DMS53 (cell line): ENCODE measurements around the gene TRAF5.
"Not testable (repeated sequence)": the region's sequence is repeated elsewhere in the genome, so short reads cannot be mapped to it uniquely, and the experiment has no call there.

ENCODE experiments used
- DNase-seq: peaks from one replicate; lab custom pipeline; 2025; lab: John Stamatoyannopoulos, UW

Gene TRAF5

DNA sequence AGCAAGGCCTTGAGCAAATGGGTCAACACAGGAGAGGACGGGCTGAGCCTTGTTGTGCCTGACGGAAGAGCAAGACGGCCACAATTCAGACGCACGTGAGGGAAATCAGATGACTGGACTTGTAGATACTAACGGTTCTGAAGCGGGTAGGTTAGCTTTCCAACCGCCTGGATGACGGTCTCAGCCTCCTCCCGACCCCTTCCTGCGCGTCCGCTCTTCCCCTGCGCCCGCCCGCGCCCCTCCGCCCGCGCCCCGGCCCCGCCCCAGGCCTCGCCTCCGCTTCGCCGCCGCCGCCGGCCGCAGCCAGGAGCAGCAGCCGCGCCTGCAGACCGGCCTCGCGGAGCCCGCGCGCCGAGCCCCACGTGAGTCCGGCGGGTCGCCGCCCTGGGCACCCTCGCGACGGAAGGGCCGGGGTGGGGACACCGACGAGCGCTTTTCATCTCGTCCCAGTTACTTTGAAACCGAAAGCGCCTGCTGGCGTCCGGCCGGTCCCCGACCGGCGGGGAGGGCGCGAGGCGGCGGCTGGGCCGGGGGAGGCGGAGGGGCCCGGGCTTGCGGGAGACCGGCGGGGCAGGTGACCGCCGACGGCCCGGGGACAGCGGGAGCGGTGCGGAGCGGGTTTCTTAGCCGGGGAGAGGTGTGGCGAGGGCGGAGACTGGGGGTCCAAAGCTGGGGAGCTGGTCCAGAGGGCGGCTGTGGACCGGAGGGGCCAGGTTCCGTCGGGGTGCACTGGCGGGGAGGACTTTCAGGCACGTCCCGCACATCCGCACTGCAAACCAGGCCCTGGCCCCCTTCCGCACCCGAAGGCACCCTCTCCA is at the start of gene TRAF5:
TSS of gene TRAF5 (plus strand) at position 306 of the 818 bp plus-strand sequence. CDS start 26,407 bp downstream, outside the sequence.
- peak; percentile 88 for DNase-seq

DNA sequence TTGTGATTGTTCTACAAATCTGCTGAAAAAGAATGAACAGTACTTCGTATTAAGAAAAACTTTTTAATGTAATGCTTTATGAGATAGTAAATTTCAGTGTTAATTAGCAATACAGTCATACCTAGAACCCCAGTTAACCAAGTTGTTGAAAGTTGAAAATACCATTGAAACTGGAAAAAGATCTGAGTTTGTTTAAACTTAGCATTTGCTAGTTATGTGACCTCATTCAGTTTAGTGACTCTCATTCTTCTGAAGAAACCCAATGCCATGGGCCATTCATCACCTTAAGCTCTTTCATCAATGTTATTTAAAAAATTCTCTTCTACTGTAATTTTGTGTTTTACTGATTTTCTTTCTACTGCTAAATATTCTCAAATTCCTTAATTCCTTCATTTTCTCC is 47.3 kb upstream of the TRAF5 start:
- no peak for DNase-seq

GRCh38 chr1:211280910-211281309 is 45.7 kb upstream of the TRAF5 start:
- no peak for DNase-seq

- no peak for DNase-seq
Observed at GRCh38 chr1:211281320-211282022, 45.2 kb upstream of the TRAF5 start.

DNA sequence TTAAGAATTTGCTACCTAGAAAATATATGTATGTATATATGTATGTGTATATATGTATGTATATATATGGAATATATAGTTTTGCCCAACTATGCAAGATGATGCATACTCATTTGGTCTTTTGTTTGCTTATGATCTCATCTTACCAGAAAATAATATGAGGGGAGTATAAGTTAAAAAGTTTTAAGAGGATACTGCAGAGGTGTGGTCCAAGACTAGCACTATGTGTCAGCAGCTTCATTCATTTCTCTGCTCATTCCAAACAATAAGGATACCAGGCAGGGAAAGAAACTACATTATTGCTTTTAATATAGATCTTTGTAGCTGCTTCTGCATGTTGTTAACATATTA is 44.6 kb upstream of the TRAF5 start:
- no peak for DNase-seq

GRCh38 chr1:211285196-211285595 is 41.4 kb upstream of the TRAF5 start:
- no peak for DNase-seq

DNA sequence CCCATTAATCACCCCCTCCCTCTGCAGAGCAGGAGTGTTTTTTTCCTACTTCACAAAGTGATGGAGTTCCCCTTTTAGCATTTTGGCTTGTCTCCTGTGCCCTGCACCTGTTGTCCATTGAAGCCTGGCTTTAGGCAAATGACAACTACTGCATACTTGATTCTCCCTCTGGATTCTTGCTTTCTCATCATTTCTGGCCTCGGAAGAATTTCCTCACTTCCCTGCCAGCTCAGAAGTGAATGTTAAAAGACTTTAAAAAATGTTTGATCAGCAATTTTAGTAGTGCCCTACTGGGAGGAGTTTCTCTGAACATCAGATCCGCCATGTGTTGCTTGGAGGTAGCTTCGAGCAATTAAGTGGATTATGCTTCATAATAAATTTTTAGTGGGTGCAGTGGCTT is 39.4 kb upstream of the TRAF5 start:
- no peak for DNase-seq

DNA sequence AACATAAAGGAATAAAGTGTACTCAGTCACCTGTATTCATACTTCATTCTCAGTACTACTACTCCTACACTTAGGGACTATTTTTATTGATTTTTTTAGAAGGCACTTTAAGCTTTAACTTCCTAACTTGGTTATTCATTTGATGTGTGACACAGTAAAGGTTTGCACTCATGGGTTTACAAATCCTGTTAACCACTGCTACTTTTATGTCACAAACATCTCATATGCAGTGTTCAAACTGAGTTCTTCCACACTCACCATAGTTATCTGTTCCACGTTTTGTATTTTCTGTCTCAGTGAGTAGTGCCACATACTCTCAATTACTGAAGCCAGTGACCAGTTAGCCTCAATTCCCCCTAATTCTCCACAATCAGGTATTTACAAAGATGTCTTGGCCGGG is 34.2 kb upstream of the TRAF5 start:
- DNase-seq, result no peak

DNA sequence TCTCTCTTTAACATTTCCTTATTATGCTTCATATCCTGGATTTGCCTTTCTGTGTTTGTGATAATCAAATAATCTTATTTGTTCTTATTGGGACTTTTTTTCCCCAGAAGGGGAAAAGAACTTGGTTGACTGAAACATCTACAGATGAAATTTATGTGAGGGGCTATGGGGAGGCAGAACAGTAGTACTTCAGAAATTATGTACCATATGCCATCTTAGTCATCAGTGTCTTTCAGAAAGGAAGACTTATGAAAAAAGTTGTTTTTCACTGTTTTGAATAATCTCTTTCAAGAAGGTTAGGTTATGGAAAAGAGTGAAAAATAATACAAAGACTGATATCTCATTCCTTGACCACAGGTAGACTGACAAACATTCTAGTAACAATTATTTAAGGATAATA is 30.2 kb upstream of the TRAF5 start:
- DNase-seq, result no peak

GRCh38 chr1:211305044-211305443 is 21.6 kb upstream of the TRAF5 start:
- DNase-seq, result no peak

GRCh38 chr1:211309617-211310016 is 17.0 kb upstream of the TRAF5 start:
- DNase-seq, result no peak

DNA sequence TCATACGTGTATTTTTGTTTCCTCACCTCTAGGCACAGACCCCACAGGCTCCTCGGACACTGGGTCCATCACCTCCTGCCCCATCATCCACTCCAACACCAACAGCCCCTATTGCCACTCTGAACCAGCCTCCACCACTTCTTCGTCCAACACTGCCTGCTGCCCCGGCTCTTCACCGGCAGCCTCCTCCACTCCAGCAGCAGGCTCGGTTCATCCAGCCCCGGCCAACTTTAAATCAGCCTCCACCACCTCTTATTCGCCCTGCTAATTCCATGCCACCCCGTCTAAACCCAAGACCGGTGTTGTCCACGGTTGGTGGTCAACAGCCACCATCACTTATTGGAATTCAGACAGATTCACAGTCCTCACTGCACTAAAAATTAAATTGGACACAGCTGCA is 13.2 kb upstream of the TRAF5 start:
- DNase-seq, result no peak

GRCh38 chr1:211318576-211319280 is 7.9 kb upstream of the TRAF5 start:
- no peak for DNase-seq

DNA sequence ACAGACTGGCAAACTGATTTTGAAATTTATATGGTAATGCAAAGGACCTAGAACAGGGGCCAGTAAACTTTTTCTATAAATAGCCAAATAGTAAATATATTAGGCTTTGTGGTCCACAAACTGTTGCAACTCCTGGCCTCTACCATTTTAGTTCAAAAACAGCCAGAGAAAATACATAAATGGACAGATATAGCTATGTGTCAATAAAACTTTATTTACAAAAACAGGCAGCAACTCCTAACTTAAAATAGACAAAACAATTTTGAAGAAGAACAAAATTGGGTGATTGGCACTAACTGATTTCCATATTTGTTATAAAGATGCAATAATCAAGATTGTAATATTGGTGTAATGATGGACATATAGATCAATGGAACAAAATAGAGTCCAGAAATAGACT is 6.7 kb upstream of the TRAF5 start:
- no peak for DNase-seq

DNA sequence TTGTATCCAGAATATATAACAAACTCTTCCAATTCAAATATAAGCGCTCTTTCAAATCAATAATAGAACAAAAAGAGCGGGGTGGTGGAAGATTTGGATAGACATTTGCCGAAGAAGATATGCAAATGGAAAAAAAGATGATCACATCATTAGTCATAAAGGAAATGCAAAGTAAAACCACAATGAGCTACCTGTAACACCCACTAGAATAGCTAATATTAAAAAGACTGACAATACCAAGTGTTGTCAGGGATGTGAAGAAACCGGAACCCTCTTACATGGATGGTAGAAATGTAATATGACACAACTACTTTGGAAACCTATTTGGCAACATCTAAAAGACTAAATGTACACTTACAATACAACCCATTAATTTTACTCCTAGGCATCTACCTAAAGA is 5.7 kb upstream of the TRAF5 start:
- DNase-seq, result peak; percentile 30

GRCh38 chr1:211321646-211322045 is 5.0 kb upstream of the TRAF5 start:
- DNase-seq, result not testable (repeated sequence)

GRCh38 chr1:211323156-211324063 is 3.2 kb upstream of the TRAF5 start:
- peak; percentile 88 for DNase-seq

GRCh38 chr1:211324992-211325775 is 1.4 kb upstream of the TRAF5 start:
- DNase-seq, result peak; percentile 46

DNA sequence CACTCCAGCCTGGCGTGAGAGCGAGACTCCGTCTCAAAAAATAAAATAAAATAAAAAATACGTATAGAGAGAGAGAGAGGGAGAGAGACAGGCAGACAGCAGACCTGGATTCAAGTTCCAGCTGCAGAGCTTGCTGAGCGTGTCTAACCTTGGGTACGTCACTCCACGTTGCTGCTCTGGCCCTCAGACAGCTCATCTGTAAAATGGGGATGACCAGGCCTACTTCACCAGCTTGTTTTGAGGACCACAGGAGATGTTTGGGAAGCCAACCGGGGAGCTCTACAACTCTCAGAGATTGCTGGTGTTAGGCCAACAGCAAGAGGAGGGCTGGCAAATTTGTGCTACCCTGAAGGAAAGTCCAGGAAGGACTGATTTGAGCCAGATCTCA is 499 bp upstream of the TRAF5 start:
- DNase-seq, result no peak

DNA sequence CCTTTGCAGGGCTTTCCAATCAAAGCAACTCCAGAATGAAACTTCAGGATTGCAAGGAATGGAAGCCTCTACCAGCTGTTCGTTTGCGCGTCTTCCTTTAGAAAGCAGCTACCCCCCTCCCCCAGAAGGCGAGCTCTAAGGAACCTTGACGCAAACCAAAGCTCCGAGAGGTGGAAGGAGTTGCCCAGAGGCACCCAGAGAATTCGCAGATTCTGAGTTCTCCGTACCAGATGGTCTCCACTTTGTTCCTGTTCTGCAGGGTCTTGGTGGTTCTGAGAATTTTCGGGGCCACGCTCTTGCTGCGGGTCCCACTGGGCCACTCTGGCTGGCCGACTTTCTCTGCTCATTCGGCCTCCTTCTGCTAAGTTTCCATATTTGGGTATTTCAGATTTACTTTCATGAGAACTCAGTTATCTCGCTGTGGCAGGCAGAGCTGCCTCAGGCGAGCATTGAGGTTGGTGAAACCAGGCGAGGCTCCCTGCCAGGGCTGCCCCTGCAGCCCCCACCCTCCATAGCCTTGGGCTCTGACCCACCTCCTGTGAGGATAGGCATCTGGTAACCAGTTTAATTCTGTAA is 801 bp downstream of the TRAF5 start:
- peak; percentile 66 for DNase-seq
